AG04450 (cell line): ENCODE data around the gene TRUB2. TPM values are rescaled to one million over a fixed set of nuclear protein-coding genes. Genes with fewer than 3 reads are reported as not detected.
"Not testable (repeated sequence)": the region's sequence is repeated elsewhere in the genome, so short reads cannot be mapped to it uniquely, and the experiment has no call there.

Experiments
- CTCF ChIA-PET: fragments of 300-600, 350-600 bp; formaldehyde crosslinking; extraction: SDS; loops from one replicate; lab custom pipeline; 2022; ENCODE audit warnings: antibody characterized with exemption, inconsistent platforms; lab: Charles Lee
- POLR2A ChIA-PET: fragments of 350-600 bp; formaldehyde crosslinking; extraction: SDS; loops from one replicate; lab custom pipeline; 2021; ENCODE audit warnings: antibody characterized with exemption, inconsistent platforms; lab: Yijun Ruan, JAX
- DNase-seq: peaks from one replicate; pipeline ENCODE4 v3.0.0-alpha.2; 2011; ENCODE audit warnings: low read depth, low spot score
- H3K27ac ChIP-seq: one replicate; pipeline ENCODE4 v1.5.1; 2012; ENCODE audit warnings: low read depth, low read length, control low read depth
- H3K27me3 ChIP-seq: one replicate; pipeline ENCODE4 v1.6.0; 2012; ENCODE audit warnings: low read length; ENCODE audit not compliant: control insufficient read depth, insufficient read depth
- H3K4me3 ChIP-seq: 2 replicates; pipeline ENCODE4 v1.5.1; 2011; ENCODE audit warnings: mild to moderate bottlenecking, low read depth, low read length, control low read depth
- H3K9me3 ChIP-seq: 2 replicates; pipeline ENCODE4 v1.5.1; 2012; ENCODE audit warnings: low read length; ENCODE audit not compliant: control insufficient read depth, insufficient read depth
- CTCF ChIP-seq: IDR thresholded peaks from 2 replicates; pipeline ENCODE4 v1.5.1; 2011; ENCODE audit warnings: low read depth, low read length, control low read depth, inconsistent platforms
- polyA plus RNA-seq: library from polyadenylated mRNA; depleted of rRNA; stranded (reverse); fragments of >200 nt; gene quantifications from 2 replicates; pipeline ENCODE4 v1.2.3, GENCODE V29; 2011

The TRUB2 gene
- polyA plus RNA-seq, 1 experiment: 15.1 TPM

- CTCF ChIA-PET: interaction anchor here (0.6 to 1.5 kb wide), 12 partner anchors 10 to 209 kb away, joined by 3 to 8 read pairs (median 5); no protein-coding TSS in a partner anchor
- POLR2A ChIA-PET: interaction anchor here (1.1 kb wide), 2 partner anchors 20 to 46 kb away, joined by 3 to 4 read pairs; no protein-coding TSS in a partner anchor
These were observed 19.2 kb upstream of the TRUB2 start for GRCh38 chr9:128341435-128341849.

GRCh38 chr9:128340691-128341434 is 18.6 kb upstream of the TRUB2 start:
- H3K27ac ChIP-seq: peak overlapping the region; percentile 11
- no peak for TF ChIP-seq CTCF
- DNase-seq: no peak
- H3K27me3 ChIP-seq: no peaks in the 10 kb centered on the region
- no peaks in the 10 kb centered on the region for H3K9me3 ChIP-seq
- peak overlapping the region; percentile 78 for H3K4me3 ChIP-seq
- POLR2A ChIA-PET: interaction anchor here (1.1 kb wide), 2 partner anchors 21 to 46 kb away, joined by 3 to 4 read pairs; no protein-coding TSS in a partner anchor
- CTCF ChIA-PET: interaction anchor here (0.6 to 1.5 kb wide), 12 partner anchors 11 to 210 kb away, joined by 3 to 8 read pairs (median 5); no protein-coding TSS in a partner anchor

More at GRCh38 chr9:128341435-128341849, 19.2 kb upstream of the TRUB2 start:
- Histone ChIP-seq H3K27me3 (no peaks in the 10 kb centered on the region), H3K9me3 (no peaks in the 10 kb centered on the region), H3K4me3 (peak overlapping the region; percentile 78), H3K27ac (no peak overlapping the region)
- peak; percentile 68 for TF ChIP-seq CTCF
- no peak for DNase-seq

GRCh38 chr9:128339761-128340690 is 17.8 kb upstream of the TRUB2 start, which contains the start of gene SLC27A4:
Gene SLC27A4 (plus strand): TSS chr9:128340527. CDS start chr9:128343133, 2,606 bp downstream.
- POLR2A ChIA-PET: no interaction called here
- H3K27me3 ChIP-seq: no peaks in the 10 kb centered on the region
- no peak for DNase-seq
- H3K4me3 ChIP-seq: peak within 1 kb of the TSS; percentile 78
- TF ChIP-seq CTCF: no peak
- no peaks in the 10 kb centered on the region for H3K9me3 ChIP-seq
- CTCF ChIA-PET: no interaction called here
- H3K27ac ChIP-seq: peak within 1 kb of the TSS; percentile 11

GRCh38 chr9:128338852-128339614 is 16.8 kb upstream of the TRUB2 start:
- POLR2A ChIA-PET: interaction anchor here (0.7 kb wide), 2 partner anchors 24 to 265 kb away, joined by 3 read pairs; no protein-coding TSS in a partner anchor
- not testable (repeated sequence) for H3K4me3 ChIP-seq, H3K27ac ChIP-seq, H3K27me3 ChIP-seq, H3K9me3 ChIP-seq, DNase-seq
- CTCF ChIA-PET: interaction anchor here (0.6 to 0.7 kb wide), 2 partner anchors 24 to 29 kb away, joined by 3 to 6 read pairs; no protein-coding TSS in a partner anchor
